Activated T-cell treated with anti-CD3 and anti-CD28 coated beads for 1 hour (primary cell): ENCODE measurements around the gene ZNF319.

ENCODE experiments used
- DNase-seq: peaks from one replicate; pipeline ENCODE4 v3.0.0-alpha.2; 2020; ENCODE audit warnings: low read depth

ZNF319 gene

GRCh38 chr16:57977418-57978069 is 22.9 kb downstream of the ZNF319 start:
- no peak for DNase-seq

GRCh38 chr16:57976331-57976796 is 24.1 kb downstream of the ZNF319 start:
- no peak for DNase-seq

GRCh38 chr16:57972306-57972705 is 28.2 kb downstream of the ZNF319 start:
- no peak for DNase-seq

GRCh38 chr16:57971848-57972247 is 28.6 kb downstream of the ZNF319 start:
- no peak for DNase-seq

- no peak for DNase-seq
Measured at GRCh38 chr16:57970970-57971369, 29.5 kb downstream of the ZNF319 start, which contains the start of gene CNGB1. Gene CNGB1, minus strand, starts transcription at chr16:57971128. Its CDS starts 3,842 bp downstream, at chr16:57967286.

- DNase-seq = no peak
Measured at GRCh38 chr16:57970319-57970718, 30.2 kb downstream of the ZNF319 start.

GRCh38 chr16:57969451-57970123 is 30.9 kb downstream of the ZNF319 start:
- DNase-seq = no peak

GRCh38 chr16:57967916-57968315 is 32.6 kb downstream of the ZNF319 start:
- DNase-seq = no peak

GRCh38 chr16:57966986-57967385 is 33.5 kb downstream of the ZNF319 start:
- no peak for DNase-seq

GRCh38 chr16:57966204-57966771 is 34.2 kb downstream of the ZNF319 start:
- DNase-seq = no peak

- no peak for DNase-seq
Measured at GRCh38 chr16:57964157-57964700, 36.2 kb downstream of the ZNF319 start.

GRCh38 chr16:57962756-57963155 is 37.7 kb downstream of the ZNF319 start:
- DNase-seq = no peak

GRCh38 chr16:57962046-57962445 is 38.4 kb downstream of the ZNF319 start:
- DNase-seq = no peak

GRCh38 chr16:57961538-57961937 is 38.9 kb downstream of the ZNF319 start:
- no peak for DNase-seq

GRCh38 chr16:57960826-57961472 is 39.5 kb downstream of the ZNF319 start:
- no peak for DNase-seq

GRCh38 chr16:57960310-57960709 is 40.2 kb downstream of the ZNF319 start:
- DNase-seq = no peak

GRCh38 chr16:57959804-57960203 is 40.7 kb downstream of the ZNF319 start:
- DNase-seq = no peak

GRCh38 chr16:57959121-57959520 is 41.4 kb downstream of the ZNF319 start:
- no peak for DNase-seq

GRCh38 chr16:57958544-57958943 is 41.9 kb downstream of the ZNF319 start:
- no peak for DNase-seq

GRCh38 chr16:57957673-57958392 is 42.6 kb downstream of the ZNF319 start:
- no peak for DNase-seq

GRCh38 chr16:57956924-57957672 is 43.4 kb downstream of the ZNF319 start:
- no peak for DNase-seq
